ENCODE results near the gene ARID4B. TPM values are rescaled to one million over a fixed set of nuclear protein-coding genes. Genes with fewer than 3 reads are reported as not detected.
A peak's percentile ranks its signal among the peaks of the same experiment; 100 is the strongest.
"Not testable (repeated sequence)": the region's sequence is repeated elsewhere in the genome, so short reads cannot be mapped to it uniquely, and the experiment has no call there.

Gene ARID4B
- total RNA-seq, 1 experiment from 2014 or later: 34.5 TPM

DNA sequence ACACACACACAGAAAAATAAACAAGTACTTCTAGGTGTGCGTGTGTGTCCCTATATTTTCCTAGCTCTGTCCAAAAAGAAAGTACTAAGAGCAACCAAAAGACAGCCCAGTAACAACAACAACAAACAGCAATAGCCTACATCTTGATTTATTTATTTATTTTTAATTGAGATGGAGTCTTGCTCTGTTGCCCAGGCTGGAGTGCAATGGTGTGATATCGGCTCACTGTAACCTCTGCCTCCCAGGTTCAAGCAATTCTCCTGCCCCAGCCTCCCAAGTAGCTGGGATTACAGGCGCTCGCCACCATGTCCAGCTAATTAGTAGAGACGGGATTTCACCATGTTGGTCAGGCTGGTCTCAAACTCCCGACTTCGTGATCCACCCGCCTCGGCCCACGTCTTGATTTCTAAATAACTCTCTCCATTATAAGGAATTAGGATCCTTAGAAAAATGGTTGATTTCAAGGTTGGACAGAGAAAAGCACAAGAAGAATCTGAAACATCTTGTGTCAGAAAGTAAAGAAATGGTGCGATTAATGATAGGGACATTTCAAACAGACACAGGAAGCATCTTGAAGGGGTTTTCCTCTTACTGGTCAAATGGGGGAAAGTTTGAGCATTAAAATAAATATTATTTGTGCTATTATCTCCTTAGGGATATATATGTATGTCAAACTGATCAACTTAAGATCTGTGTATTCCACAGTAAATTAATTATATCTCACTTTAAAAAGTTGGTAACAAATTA is 59.4 kb downstream of the ARID4B start:
- DNase-seq (ENCODE audit: low spot score): no peak

DNA sequence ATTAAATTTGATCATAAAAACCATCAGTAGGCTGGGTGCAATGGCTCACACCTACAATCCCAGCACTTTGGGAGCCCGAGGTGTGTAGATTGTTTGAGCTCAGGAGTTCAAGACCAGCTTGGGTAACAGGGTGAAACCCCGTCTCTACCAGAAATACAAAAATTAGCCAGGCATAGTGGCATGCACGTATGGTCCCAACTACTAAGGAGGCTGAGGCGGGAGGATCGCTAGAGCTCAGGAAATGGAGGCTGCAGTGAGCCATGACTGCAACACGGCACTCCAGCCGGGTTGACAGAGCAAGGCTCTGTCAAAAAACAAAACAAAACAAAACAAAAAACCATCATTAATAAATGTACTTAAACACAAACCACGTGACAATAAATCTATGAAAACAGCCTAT is 61.0 kb downstream of the ARID4B start:
- no peak for DNase-seq (ENCODE audit: low spot score)

DNA sequence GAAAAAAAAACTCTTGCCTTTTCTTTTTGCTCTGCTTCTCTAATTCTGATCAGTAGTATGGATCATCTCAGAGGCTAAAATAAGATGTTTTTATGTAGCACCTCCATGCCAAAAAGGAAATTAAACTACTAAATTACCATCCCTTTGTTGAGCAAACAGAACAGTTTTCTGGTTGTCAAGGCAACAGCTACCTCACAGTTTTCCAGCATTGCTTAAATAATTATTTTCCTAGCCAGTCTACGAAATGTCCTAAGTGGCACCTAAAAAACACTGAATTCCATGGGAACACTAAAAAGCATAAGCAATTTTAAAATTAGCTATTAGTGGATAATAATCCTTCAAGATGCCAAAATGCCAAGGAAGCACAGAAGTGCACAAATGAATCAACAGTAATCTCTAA is 61.7 kb downstream of the ARID4B start:
- DNase-seq (ENCODE audit: low spot score): no peak

DNA sequence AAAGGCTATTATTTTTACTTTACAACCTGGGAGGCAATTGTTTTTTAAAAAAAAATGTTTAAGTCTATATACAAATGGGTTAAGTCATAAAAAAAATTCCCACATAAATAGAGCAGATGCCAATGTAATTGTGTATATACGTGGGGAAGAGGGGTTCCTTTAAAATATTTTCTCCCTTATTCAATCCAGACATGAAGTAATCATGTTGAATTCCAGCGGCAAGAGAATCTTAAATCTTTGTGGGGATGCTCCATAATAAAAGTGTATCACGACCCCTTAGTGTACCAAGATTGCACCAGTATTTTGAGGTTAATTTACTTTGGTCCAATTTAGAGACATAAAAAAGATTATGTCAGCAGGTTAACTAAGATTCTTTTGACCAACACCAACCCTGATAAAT is 62.1 kb downstream of the ARID4B start:
- no peak for DNase-seq (ENCODE audit: low spot score)

DNA sequence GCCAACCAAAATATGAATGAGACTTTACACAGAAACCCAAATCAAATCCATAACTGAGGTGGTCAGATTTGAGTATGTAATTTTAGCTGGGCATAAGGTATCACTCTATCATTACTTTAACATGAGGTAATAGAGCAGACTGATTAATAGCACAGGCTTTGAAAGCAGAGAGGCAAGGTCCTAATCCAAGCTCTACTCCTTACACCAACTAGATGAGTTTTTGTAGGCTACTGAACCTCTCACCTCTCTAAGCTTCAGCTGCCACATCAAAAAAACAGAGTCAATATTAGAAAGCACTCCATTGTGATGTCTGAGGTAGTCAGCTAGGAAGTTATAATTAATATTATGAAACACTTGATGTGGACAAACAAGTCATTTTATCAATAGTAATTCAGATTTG is 63.7 kb downstream of the ARID4B start:
- no peak for DNase-seq (ENCODE audit: low spot score)

DNA sequence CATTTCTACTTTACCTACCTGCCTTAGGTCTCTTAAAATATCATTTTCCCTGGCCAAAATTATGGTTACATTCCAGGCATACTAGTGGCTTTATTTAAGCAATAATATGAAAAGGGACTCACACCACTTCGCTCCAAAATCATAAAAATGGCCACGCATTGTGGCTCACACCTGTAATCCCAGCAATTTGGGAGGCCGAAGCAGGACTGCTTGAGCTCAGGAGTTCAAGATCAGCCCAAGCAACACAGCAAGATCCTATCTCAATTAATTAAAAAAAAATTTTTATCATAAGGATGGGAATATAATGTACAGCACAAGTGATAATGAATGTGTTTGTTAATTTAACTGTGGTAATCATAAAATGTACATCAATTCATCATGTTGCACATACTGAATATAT is 65.4 kb downstream of the ARID4B start:
- no peak for DNase-seq (ENCODE audit: low spot score)

DNA sequence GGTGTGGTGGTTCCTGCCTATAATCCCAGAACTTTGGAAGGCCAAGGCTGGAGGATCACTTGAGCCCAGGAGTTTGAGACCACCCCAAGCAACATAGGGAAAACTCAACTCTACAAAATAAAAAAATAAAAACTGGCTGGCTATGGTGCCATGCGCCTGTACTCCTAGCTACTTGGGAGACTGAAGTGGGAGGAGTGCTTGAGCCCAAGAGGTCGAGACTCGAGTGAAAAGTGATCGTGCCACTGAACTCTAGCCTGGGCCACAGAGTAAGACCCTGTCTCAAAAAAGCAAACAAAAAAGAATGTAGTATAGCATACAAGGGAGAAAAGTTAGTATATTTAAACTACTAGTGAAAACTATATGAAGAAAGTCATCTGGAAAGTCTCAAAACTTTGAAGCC is 66.7 kb downstream of the ARID4B start:
- DNase-seq (ENCODE audit: low spot score): no peak

DNA sequence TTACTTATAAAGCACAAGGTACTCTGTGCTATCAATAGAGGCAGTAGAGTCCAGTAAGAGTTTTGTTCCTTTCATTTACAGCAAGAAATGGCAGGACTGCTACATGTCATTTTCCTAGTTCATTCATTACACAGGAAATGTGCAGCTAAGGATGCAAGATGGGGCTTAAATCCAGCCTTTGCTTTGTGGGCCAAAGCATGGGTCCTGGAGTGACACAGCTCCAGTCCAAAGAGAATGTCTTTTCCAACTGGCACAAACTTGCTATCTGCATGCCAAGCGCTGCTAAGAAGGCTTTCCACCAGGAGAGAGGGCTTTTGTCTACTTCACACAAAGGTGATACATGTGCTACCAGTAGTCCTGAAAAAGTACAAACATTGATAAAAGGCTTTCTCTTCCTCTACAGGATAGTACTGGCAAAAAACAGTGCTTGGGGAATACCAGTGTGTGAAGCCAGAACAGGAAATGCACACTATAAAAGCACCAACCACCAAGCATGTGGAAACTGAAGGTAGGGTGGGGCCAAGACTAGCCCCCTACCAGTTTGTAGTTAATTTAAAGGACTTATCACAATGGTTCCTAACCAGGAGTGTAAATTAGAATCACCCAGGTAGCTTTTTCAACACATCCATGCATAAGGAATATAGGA is 68.7 kb downstream of the ARID4B start:
- no peak for DNase-seq (ENCODE audit: low spot score)

DNA sequence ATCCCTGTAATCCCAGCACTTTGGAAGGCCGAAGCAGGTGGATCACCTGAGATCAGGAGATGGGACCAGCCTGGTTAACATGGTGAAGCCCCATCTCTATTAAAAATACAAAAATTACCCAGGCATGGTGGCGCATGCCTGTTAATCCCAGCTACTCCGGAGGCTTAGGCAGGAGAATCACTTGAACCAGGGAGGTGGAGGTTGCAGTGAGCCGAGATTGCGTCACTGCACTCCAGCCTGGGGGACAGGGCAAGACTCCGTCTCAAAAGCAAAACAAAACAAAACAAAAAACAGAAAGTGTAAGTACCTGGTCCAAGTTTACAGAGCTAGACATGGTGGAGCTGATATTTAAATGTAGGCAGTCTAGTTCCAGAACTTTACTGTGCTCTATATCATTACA is 69.9 kb downstream of the ARID4B start:
- not testable (repeated sequence) for DNase-seq (ENCODE audit: low spot score)

DNA sequence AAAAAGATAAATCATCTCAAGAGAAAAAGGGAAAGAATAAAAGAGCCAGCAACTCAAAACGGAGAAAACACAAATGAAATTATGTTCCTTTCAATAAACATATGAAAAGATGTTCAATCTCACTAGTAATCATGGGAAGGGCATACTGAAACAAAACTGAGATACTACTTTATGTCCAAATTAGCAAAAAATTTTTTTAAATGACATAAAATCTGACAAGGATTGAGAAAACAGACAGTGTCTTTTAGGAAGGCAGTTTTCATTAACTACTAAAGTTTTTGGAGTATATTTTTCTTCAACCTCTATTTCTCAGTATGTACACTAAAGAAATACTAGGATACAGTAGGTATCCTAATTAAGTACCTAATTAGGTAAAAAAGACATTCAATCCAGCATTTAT is 73.3 kb downstream of the ARID4B start:
- DNase-seq (ENCODE audit: low spot score): no peak

DNA sequence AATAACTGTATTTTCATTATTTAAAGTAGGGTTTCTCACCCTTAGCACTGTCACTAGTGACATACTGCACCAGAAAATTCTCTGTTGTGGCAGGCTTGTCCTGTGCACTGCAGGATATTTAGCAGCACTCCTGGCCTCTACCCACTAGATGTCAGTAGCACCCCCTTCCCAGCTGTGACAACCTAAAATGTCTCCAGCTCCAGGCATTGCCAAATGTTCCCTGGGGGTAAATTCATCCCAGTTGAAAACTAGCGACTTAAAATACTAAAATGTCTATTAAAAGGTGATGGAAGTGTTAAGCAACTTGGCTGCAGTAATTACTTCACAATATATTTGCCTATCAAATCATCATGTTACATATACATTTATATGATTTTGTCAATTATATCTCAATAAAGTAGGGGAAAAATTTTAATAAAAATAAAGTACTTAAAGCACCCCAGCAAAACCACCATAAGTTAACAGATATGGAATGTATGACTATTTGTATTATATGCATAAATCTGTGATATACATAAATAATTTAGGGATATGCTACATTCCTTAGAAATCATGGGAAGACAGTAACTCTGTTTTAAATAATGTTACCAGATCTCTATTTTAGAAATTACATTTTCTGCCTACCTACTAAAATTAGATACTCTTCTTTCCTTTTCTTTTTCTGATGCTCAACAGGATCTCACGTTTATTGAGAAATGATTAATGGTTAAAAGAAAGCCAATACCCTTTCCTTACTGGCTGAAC is 74.6 kb downstream of the ARID4B start:
- DNase-seq (ENCODE audit: low spot score): peak; percentile 81

DNA sequence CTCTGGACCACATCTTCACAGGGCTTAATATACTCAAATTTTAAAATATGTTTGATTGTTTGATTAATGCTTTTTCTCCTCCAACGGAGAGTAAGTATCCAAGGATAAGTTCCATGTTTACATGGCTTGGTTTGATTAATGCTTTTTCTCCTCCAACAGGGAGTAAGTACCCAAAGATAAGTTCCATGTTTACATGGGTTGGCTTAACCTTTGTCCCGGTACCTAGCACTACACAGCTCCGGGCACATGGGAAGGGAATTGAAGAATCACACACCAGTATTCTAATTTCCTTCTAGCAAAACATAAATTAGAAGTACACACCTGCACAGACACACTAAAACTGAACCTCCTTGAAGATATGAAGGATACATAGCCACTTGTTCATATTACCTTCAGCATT is 77.5 kb downstream of the ARID4B start:
- DNase-seq (ENCODE audit: low spot score): no peak

DNA sequence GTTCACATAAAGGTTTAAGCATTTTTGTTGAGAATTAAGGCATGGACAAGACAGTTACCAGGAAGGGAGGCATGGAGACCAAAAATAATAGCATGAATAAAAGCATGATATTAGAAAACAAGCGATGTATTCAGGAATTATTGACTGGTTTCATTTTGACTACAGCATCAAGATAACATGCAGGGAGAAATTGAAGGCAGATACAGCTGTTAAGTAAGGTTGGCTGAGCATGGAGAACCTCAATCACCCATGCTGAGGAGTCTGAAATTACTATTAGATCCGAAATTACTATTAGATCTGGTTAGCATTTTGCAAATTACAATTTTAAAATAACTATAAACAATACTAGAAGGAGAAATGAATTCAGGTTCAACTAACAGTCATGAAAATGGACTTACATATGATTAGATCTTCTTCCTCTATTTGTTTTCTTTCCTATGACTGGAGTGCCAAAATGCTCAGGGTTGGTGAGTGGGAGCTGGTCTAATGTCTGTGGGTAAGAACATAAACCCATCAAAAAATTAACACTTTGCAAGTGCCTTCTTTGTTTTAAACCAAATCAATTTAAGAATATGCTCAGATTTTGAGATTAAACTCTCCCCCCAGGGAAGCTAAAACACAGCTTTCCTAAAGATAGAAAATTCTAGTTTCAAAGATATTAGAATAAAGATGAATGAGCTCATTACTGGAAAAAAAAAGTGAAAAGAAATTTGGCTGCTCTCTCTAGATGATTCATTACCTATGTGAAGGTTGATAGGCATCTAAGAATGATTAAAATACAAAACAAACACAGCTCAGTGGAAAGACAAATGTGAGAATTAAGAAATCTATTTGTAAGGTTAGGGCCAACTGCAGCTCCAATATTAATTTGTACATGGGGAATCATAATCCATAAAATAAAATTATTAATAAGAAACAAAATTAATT is 81.7 kb downstream of the ARID4B start:
- no peak for DNase-seq (ENCODE audit: low spot score)

DNA sequence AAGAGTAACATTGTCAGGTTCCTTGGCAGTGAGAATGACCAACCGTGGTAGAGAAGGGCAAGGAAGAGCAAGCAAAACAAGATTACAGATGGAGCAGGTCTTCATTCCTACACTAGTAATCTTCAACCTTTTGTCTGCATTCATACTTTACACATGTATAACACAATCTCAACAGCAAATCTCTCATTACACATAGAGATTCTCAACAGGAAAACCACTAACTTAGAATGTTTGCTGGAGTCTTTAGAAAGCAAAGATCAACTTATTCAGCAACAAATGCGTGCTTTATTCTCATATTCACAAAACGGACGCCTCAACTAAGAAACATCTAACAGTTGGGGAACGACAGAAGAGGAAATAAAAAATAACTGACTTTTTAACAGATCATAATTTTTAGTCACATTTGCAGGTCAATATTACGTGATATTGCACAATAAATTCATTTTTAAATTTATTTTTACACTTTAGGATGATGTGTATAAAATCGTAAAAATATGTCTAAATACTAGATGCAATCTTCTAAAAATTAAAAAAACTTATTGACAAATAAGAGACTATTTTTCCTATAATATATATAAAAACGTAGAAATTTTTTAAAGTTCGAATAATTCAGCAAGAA is 82.9 kb downstream of the ARID4B start:
- no peak for DNase-seq (ENCODE audit: low spot score)

DNA sequence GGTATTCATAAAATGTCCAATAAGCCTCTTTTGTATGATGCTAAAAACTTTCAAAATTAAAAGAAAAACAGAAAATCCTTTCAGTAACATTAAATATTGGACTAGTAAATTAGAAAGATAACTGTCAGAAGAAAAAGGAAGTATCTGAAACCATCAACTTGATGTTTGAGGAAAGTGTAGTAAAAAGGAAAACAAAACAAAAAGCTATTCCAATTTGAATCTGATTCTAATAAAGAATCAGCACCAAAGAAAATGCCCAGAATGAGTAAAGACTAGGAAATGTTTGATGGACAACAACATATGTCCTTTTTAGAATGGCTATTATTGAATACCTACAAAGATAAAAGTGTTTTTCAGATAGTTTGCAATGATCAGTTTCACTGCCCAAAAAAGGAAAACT is 87.0 kb downstream of the ARID4B start:
- DNase-seq (ENCODE audit: low spot score): no peak

DNA sequence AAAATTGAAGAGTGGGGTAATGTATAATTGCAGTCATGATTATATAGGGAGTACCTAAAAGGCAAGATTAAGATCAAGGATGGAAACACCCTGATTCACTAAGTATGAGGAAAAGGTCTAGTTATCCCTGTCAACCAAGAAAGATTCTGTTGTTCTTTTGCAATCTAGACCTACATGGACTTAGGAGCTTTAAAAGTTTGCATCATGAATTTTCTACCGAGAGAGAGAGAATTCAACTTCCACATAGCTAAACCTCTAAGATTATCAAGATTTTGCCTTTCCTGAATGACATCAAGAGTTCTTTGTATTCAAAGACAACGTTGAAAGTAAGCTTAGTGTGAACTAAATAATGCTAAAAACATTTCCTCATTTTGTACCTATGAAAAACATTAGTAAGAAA is 88.1 kb downstream of the ARID4B start:
- no peak for DNase-seq (ENCODE audit: low spot score)

DNA sequence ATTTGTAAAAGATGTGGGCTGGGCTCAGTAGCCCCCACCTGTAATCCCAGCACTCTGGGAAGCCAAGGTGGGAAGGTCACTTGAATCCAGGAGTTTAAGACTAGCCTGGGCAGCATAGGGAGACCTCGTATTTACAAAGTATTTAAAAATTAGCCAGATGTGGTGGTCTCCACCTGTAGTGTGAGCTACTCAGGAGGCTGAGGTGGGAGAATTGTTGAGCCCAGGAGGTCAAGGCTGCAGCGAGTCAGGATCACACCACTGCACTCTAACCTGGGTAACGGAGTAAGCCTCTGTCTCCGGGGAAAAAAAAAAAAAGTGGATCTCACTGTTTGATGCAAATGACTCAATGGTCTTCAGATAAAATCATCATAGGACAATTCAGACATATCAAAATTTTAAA is 89.4 kb downstream of the ARID4B start:
- DNase-seq (ENCODE audit: low spot score): no peak

DNA sequence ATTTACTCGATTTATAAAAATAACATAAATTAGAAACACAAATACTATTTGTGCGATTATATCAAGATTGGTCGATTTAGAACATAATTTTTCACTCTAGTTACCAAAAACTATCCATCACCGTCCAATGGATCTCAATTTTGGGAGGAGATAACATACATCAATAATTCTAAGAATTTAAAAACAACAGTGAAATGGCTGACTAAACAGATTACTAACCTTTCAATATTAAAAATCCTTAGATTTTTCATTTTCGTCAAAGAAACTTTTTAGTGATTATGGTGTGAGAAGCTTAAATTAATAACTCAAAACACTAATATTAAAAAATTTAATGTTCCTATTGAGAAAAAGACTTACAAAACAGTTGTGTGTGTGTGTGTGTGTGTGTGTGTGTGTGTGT is 91.9 kb downstream of the ARID4B start:
- DNase-seq (ENCODE audit: low spot score): no peak

DNA sequence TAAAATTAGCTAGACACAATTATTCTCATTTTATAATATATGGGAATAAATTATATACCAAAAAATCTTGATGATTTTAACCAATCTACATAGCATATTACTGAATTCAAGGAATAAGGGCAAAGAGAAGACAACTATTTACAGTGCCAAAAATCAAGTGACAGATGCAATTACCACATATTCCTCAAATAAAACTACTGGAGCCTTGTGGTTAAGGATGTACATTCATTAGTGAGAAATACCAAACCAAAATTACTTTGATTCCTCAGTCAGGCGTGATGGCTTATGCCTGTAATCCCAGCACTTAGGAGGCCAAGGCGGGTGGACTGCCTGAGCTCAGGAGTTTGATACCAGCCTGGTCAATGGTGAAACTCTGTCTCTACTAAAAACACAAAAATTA is 98.1 kb downstream of the ARID4B start:
- no peak for DNase-seq (ENCODE audit: low spot score)

DNA sequence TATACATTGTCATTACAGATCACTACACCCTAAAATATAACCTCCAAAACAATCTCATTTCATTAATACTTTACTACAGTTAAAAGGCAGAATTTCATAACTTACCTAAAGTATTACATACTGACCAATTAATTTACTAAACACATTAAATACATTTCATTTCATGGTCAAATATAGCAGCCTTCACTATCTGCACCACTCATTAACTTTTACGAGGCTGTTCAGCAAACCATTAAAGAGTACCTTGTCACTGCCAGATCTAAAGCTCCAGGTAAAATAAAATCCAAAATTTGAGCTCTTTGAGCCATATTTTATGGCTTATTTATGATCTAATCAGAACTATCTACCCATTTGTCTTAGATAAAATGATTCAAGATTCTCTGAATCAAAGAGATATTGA is 100.6 kb downstream of the ARID4B start:
- no peak for DNase-seq (ENCODE audit: low spot score)

DNA sequence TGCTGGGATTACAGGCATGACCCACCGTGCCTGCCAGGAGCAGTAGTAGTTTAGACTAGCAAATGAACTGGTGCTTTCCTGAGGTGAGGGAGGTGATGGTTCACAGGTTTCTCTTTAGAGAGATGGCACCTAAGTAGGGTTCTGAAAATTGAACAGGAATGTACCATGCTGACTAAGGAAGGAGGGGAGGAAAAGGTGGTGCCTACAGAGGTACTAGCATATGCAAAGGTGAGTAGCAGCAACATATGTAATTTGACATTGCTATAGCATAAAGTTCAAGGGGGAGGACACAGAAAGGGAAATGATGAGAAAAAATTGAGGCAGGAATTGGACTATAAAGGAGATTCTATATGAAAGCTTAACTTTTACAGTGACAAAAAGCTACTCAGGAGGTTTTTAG is 101.0 kb downstream of the ARID4B start:
- DNase-seq (ENCODE audit: low spot score): no peak

Measured in HT-29 (cell line).